ENCODE results near the gene ID1. TPM values are rescaled to one million over a fixed set of nuclear protein-coding genes. Genes with fewer than 3 reads are reported as not detected.

The ID1 gene
- total RNA-seq, 1 experiment from 2014 or later, result 360 TPM

DNA sequence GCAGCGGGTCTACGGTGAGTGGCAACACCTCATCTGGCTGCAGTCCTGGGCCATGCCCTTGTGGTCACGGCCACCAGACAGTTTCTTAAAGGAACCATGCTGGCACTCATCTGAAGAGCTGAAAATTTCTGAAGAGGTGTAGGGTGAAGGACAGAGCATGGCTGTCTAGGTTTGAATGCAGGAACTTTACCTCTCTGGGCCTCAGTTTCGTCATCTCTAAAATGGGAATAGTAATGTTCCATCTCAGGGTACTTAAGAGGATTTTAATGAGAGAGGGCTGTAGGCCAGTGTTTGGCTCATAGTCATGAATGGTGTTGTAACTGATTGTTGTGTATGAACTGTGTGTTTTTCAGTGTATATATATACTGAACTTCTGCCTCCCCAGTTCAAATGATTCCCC, 38.4 kb downstream of the ID1 start:
- no peak overlapping the region for H3T11ph ChIP-seq (ENCODE audit: low read length)
- no CpG with 5 or more reads among the region's 4 CpGs for WGBS (ENCODE audit: extremely low coverage, insufficient read length, low lambda C conversion rate)
- TF ChIP-seq, protein P1, sequence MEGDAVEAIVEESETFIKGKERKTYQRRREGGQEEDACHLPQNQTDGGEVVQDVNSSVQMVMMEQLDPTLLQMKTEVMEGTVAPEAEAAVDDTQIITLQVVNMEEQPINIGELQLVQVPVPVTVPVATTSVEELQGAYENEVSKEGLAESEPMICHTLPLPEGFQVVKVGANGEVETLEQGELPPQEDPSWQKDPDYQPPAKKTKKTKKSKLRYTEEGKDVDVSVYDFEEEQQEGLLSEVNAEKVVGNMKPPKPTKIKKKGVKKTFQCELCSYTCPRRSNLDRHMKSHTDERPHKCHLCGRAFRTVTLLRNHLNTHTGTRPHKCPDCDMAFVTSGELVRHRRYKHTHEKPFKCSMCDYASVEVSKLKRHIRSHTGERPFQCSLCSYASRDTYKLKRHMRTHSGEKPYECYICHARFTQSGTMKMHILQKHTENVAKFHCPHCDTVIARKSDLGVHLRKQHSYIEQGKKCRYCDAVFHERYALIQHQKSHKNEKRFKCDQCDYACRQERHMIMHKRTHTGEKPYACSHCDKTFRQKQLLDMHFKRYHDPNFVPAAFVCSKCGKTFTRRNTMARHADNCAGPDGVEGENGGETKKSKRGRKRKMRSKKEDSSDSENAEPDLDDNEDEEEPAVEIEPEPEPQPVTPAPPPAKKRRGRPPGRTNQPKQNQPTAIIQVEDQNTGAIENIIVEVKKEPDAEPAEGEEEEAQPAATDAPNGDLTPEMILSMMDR (conservative IDR thresholded peaks at IDR 0.05), result no peak

More for the DNA sequence above, 38.4 kb downstream of the ID1 start:
- H3K23ac ChIP-seq (ENCODE audit: insufficient read length, low read depth, low read length), result no peak overlapping the region
- no peak overlapping the region for H3K14ac ChIP-seq (ENCODE audit: insufficient read depth, low read length)
- H2BK15ac ChIP-seq (ENCODE audit: low read depth, low read length), result no peak overlapping the region
- no peak overlapping the region for H2AFZ ChIP-seq (ENCODE audit: low read length)
- no peaks in the 10 kb centered on the region for H3K27me3 ChIP-seq (ENCODE audit: insufficient read depth, low read length)
- H4K91ac ChIP-seq (ENCODE audit: insufficient read length, low read depth, low read length), result no peak overlapping the region
- no peak for DNase-seq
- no peak overlapping the region for H3K4me2 ChIP-seq (ENCODE audit: insufficient read depth, insufficient read length, low read length)
- H2AK5ac ChIP-seq (ENCODE audit: insufficient read length, low read length), result no peak overlapping the region
- no peak overlapping the region for H2BK120ac ChIP-seq (ENCODE audit: low read depth, low read length, poor library complexity, severe bottlenecking)
- H2BK12ac ChIP-seq (ENCODE audit: insufficient read length, low read depth, low read length), result no peak overlapping the region
- Mint-ChIP-seq H3K27me3 (ENCODE audit: low read depth) (peaks cover 8% of the 10 kb centered on the region), H3K27ac (no peak overlapping the region), H3K4me1 (peaks cover 6 to 8% of the 10 kb centered on the region in 2 experiments), H3K4me3 (no peak overlapping the region), H3K9me3 (no peaks in the 10 kb centered on the region), H3K36me3 (ENCODE audit: insufficient read depth in 1 of 3, low read depth in 3 of 3) (no peaks in the 10 kb centered on the region)
- no peaks in the 10 kb centered on the region for H3K79me2 ChIP-seq (ENCODE audit: insufficient read depth, low read length)
- no peak overlapping the region for H3K9ac ChIP-seq (ENCODE audit: extremely low read depth, insufficient read length, low read length)
- H4K5ac ChIP-seq (ENCODE audit: insufficient read length, low read depth, low read length), result no peak overlapping the region
- H3K4me1 ChIP-seq (ENCODE audit: insufficient read depth, low read length), result no peaks in the 10 kb centered on the region
- no peak overlapping the region for H3K18ac ChIP-seq (ENCODE audit: insufficient read length, low read depth, low read length)
- no peak overlapping the region for H3K27ac ChIP-seq (ENCODE audit: insufficient read length, low read depth, low read length)
- H3K4ac ChIP-seq (ENCODE audit: low read depth, low read length), result no peak overlapping the region
- H3K23me2 ChIP-seq (ENCODE audit: insufficient read length, low read depth, low read length, poor library complexity, severe bottlenecking), result no peaks in the 10 kb centered on the region
- H3K56ac ChIP-seq (ENCODE audit: insufficient read length, low read depth, low read length), result no peak overlapping the region
- H3K9me3 ChIP-seq (ENCODE audit: control insufficient read depth, low read depth, low read length), result no peaks in the 10 kb centered on the region
- H3K79me1 ChIP-seq (ENCODE audit: insufficient read depth, low read depth, low read length, poor library complexity, severe bottlenecking), result no peaks in the 10 kb centered on the region
- no peak overlapping the region for H2BK20ac ChIP-seq (ENCODE audit: low read depth, low read length, poor library complexity, severe bottlenecking)
- H4K8ac ChIP-seq (replicated peaks; ENCODE audit: insufficient read length, low read depth, low read length), result no peak overlapping the region
- no peaks in the 10 kb centered on the region for H4K20me1 ChIP-seq (ENCODE audit: control insufficient read depth, insufficient read depth, insufficient read length)
- no peak overlapping the region for H2BK5ac ChIP-seq (ENCODE audit: insufficient read length, low read length)
